ENCODE data around the gene INTS7. TPM values are rescaled to one million over a fixed set of nuclear protein-coding genes. Genes with fewer than 3 reads are reported as not detected.

INTS7 gene
- polyA plus RNA-seq, 1 of the 3 experiments (the other 2 are of a cell fraction): 8.7 TPM

- POLR2A ChIA-PET: interaction anchor here (1.0 kb wide), 1 partner anchor 297 kb away, joined by 3 read pairs; no protein-coding TSS in a partner anchor
Observed at GRCh38 chr1:212070720-212071302, 35.5 kb upstream of the INTS7 start.

GRCh38 chr1:212067787-212068186 lies 32.4 kb upstream of the INTS7 start:
- H3K9ac ChIP-seq: no peak overlapping the region
- POLR2A ChIA-PET: no interaction called here
- no peaks in the 10 kb centered on the region for H3K79me2 ChIP-seq (ENCODE audit: insufficient read depth)
- peaks cover 9% of the 10 kb centered on the region for H3F3A ChIP-seq (replicated peaks; ENCODE audit: insufficient read depth)
- H3K4me2 ChIP-seq: no peak overlapping the region
- WGBS (ENCODE audit: low lambda C conversion rate): 96% methylated on average over 3 of the region's 3 CpGs
- H3K9me2 ChIP-seq: no peaks in the 10 kb centered on the region
- H4K20me1 ChIP-seq (ENCODE audit: insufficient read depth): no peaks in the 10 kb centered on the region
- CTCF ChIA-PET: interaction anchor here (1.1 to 2.6 kb wide), 2 partner anchors 370 to 388 kb away, joined by 3 to 20 read pairs; no protein-coding TSS in a partner anchor
- no peak overlapping the region for H3K27ac ChIP-seq (ENCODE audit: low read depth in 2 of 2, low read length in 1 of 2)
- no peak overlapping the region for H3K4me3 ChIP-seq (ENCODE audit: low read depth in 2 of 2, low read length in 1 of 2)
- H3K4me1 ChIP-seq (ENCODE audit: control insufficient read depth in 1 of 2, insufficient read depth in 2 of 2, low read depth in 1 of 2, low read length in 1 of 2): no peaks in the 10 kb centered on the region
- peaks cover 25 to 42% of the 10 kb centered on the region in 2 experiments for H3K36me3 ChIP-seq (replicated peaks in 1 of 2; ENCODE audit: control insufficient read depth in 1 of 2, insufficient read depth in 2 of 2, low read length in 1 of 2)
- no peaks in the 10 kb centered on the region for H3K9me3 ChIP-seq
- no peak for DNase-seq
- no peak overlapping the region for H2AFZ ChIP-seq (ENCODE audit: low read depth)
- no peaks in the 10 kb centered on the region for H3K27me3 ChIP-seq (ENCODE audit: insufficient read depth)
- TF ChIP-seq RFX5 (IDR thresholded peaks at IDR 0.05; ENCODE audit: low read length) (no peak), TCF12 (IDR thresholded peaks at IDR 0.05) (no peak), SIN3A (IDR thresholded peaks at IDR 0.05; ENCODE audit: borderline replicate concordance, low read depth, low read length) (no peak), CHD2 (IDR thresholded peaks at IDR 0.05; ENCODE audit: low read length, partially characterized antibody) (no peak), RCOR1 (IDR thresholded peaks at IDR 0.05; ENCODE audit: low read length) (no peak), GABPA (IDR thresholded peaks at IDR 0.05; ENCODE audit: low read depth) (no peak), RAD21 (IDR thresholded peaks at IDR 0.05; ENCODE audit: low read length) (no peak), GATA2 (CRISPR knock-in tag; IDR thresholded peaks at IDR 0.05) (no peak), TAF1 (IDR thresholded peaks at IDR 0.05; ENCODE audit: borderline replicate concordance, low read depth, low read length) (no peak), EP300 (IDR thresholded peaks at IDR 0.05; ENCODE audit: borderline replicate concordance in 1 of 2, low read depth in 1 of 2, low read length in 1 of 2) (no peak), JUND (IDR thresholded peaks at IDR 0.05) (no peak), ZBTB33 (IDR thresholded peaks at IDR 0.05; ENCODE audit: borderline replicate concordance, low read depth) (no peak), SMC3 (IDR thresholded peaks at IDR 0.05; ENCODE audit: low read depth, low read length) (no peak), NRF1 (IDR thresholded peaks at IDR 0.05; ENCODE audit: low read depth, low read length) (no peak), YY1 (IDR thresholded peaks at IDR 0.05; ENCODE audit: low read depth) (no peak)

More at GRCh38 chr1:212070720-212071302, 35.5 kb upstream of the INTS7 start:
- Histone ChIP-seq H3K4me1 (ENCODE audit: control insufficient read depth in 1 of 2, insufficient read depth in 2 of 2, low read depth in 1 of 2, low read length in 1 of 2) (no peaks in the 10 kb centered on the region), H3K9ac (no peak overlapping the region), H3K36me3 (replicated peaks in 1 of 2; ENCODE audit: control insufficient read depth in 1 of 2, insufficient read depth in 2 of 2, low read length in 1 of 2) (peaks cover 21 to 64% of the 10 kb centered on the region in 2 experiments), H3F3A (replicated peaks; ENCODE audit: insufficient read depth) (peaks cover 9% of the 10 kb centered on the region), H4K20me1 (ENCODE audit: insufficient read depth) (no peaks in the 10 kb centered on the region), H3K27ac (ENCODE audit: low read depth in 2 of 2, low read length in 1 of 2) (no peak overlapping the region), H3K79me2 (ENCODE audit: insufficient read depth) (no peaks in the 10 kb centered on the region), H3K27me3 (ENCODE audit: insufficient read depth) (no peaks in the 10 kb centered on the region), H3K4me2 (no peak overlapping the region), H3K4me3 (ENCODE audit: low read depth in 2 of 2, low read length in 1 of 2) (no peak overlapping the region; a peak in 1 of 4 replicates), H3K9me2 (no peaks in the 10 kb centered on the region), H3K9me3 (no peaks in the 10 kb centered on the region), H2AFZ (ENCODE audit: low read depth) (no peak overlapping the region)
- TF ChIP-seq MAX (IDR thresholded peaks at IDR 0.05; ENCODE audit: low read depth) (no peak), CTCF (IDR thresholded peaks at IDR 0.05) (peak; percentile 85), RAD21 (IDR thresholded peaks at IDR 0.05; ENCODE audit: low read length) (peak; percentile 89), NRF1 (IDR thresholded peaks at IDR 0.05; ENCODE audit: low read depth, low read length) (no peak), USF2 (IDR thresholded peaks at IDR 0.05; ENCODE audit: borderline replicate concordance, low read depth, low read length) (no peak), SMC3 (IDR thresholded peaks at IDR 0.05; ENCODE audit: low read depth, low read length) (peak; percentile 86)
- CTCF ChIA-PET: interaction anchor here (0.6 to 5.7 kb wide), 61 partner anchors 8 to 722 kb away, joined by 3 to 187 read pairs (median 4); partner anchors contain the start of genes DTL, INTS7, NSL1 and PACC1
- peak; percentile 15 for DNase-seq
